MCF 10A (cell line): ENCODE results near the gene DMP1. TPM values are rescaled to one million over a fixed set of nuclear protein-coding genes. Genes with fewer than 3 reads are reported as not detected.
A peak's percentile ranks its signal among the peaks of the same experiment; 100 is the strongest.

Experiments used
- BruUV-seq: library from RNA; stranded (reverse); fragments of 400-500 nt; replicated peaks from 2 replicates; lab custom pipeline; 2021; lab: Mats Ljungman, UMichigan
- CTCF ChIA-PET: fragments of 300-600 bp; sonication (Branson Sonifier 250); formaldehyde crosslinking; extraction: SDS; loops from one replicate; lab custom pipeline; 2021; ENCODE audit warnings: antibody characterized with exemption, inconsistent platforms; lab: Yijun Ruan, JAX
- POLR2A ChIA-PET: fragments of 300-600, 350-650 bp; sonication (Branson Sonifier 250); formaldehyde crosslinking; extraction: SDS; loops from one replicate; lab custom pipeline; 2020; ENCODE audit warnings: antibody characterized with exemption, inconsistent platforms; lab: Yijun Ruan, JAX
- DNase-seq: peaks from one replicate; pipeline ENCODE4 v3.0.0-alpha.2; 2018; ENCODE audit not compliant: unreplicated experiment
- H3K27ac Mint-ChIP-seq: one replicate; pipeline ENCODE4 v1.8.0; 2022; ENCODE audit warnings: mild to moderate bottlenecking, low read depth, mixed read lengths; ENCODE audit not compliant: unreplicated experiment
- H3K27me3 Mint-ChIP-seq: one replicate; pipeline ENCODE4 v1.8.0; 2022; ENCODE audit warnings: mixed read lengths; ENCODE audit not compliant: insufficient read depth, unreplicated experiment
- H3K36me3 Mint-ChIP-seq: one replicate; pipeline ENCODE4 v1.8.0; 2022; ENCODE audit warnings: mild to moderate bottlenecking, moderate library complexity, mixed read lengths; ENCODE audit not compliant: insufficient read depth, unreplicated experiment
- H3K4me1 Mint-ChIP-seq: one replicate; pipeline ENCODE4 v1.8.0; 2022; ENCODE audit warnings: mixed read lengths; ENCODE audit not compliant: insufficient read depth, unreplicated experiment
- H3K4me3 Mint-ChIP-seq: one replicate; pipeline ENCODE4 v1.8.0; 2022; ENCODE audit warnings: mild to moderate bottlenecking, moderate library complexity, mixed read lengths; ENCODE audit not compliant: unreplicated experiment
- H3K9me3 Mint-ChIP-seq: one replicate; pipeline ENCODE4 v1.8.0; 2022; ENCODE audit warnings: mixed read lengths; ENCODE audit not compliant: unreplicated experiment
- intact Hi-C: fragments of 100-400 bp; cut with micrococcal nuclease; formaldehyde crosslinking; loops from 2 replicates; pipeline ENCODE4 v1.14.1; 2022
- total RNA-seq: library from RNA; stranded (reverse); gene quantifications from 2 replicates; pipeline ENCODE4 v1.2.3, GENCODE V29; 2022
- TF ChIP-seq, protein P1 (sequence below): fragments of 200-600 bp; IDR thresholded peaks from one replicate; pipeline ENCODE4 v1.8.0; 2022; ENCODE audit warnings: antibody characterized with exemption, mild to moderate bottlenecking; ENCODE audit not compliant: unreplicated experiment

Gene DMP1
- total RNA-seq, 1 experiment from 2014 or later, result not detected

DNA sequence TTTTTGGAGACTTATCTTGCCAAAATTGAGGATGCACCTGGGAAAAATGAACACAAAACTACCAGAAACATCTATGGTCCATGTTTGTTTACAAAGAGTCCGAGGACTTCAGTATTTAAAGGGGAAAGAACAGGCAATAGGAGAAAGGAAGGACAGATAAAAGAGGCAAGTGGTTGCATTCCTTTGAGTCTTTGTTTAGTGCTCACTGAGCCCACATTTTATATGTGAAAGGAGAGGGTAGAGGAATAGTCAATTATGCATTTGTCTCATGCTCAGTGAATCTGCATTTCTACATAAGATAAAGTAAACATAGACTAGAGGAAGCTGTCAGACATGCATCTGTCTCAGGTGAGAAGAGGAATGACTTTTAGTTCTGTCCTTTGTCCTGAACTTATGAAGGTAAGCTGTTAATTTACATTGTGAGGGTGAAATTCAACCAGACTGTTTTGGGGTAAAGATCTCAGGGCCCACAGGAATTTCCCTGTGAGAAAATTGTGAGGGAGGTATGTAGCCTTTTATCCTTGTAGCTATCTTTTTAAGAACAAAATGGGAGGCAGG lies 4.5 kb downstream of the DMP1 start:
- intact Hi-C loops, result no loop called here
- no TSS peak for BruUV-seq
- Mint-ChIP-seq H3K36me3 (no peaks in the 10 kb centered on the region), H3K4me1 (peaks cover 24% of the 10 kb centered on the region), H3K27ac (no peak overlapping the region), H3K9me3 (no peaks in the 10 kb centered on the region), H3K4me3 (no peak overlapping the region), H3K27me3 (no peaks in the 10 kb centered on the region)
- POLR2A ChIA-PET, result interaction anchor here (0.6 kb wide), 1 partner anchor 647 kb away, joined by 3 read pairs; no protein-coding TSS in a partner anchor
- no peak for DNase-seq
- TF ChIP-seq, protein P1, sequence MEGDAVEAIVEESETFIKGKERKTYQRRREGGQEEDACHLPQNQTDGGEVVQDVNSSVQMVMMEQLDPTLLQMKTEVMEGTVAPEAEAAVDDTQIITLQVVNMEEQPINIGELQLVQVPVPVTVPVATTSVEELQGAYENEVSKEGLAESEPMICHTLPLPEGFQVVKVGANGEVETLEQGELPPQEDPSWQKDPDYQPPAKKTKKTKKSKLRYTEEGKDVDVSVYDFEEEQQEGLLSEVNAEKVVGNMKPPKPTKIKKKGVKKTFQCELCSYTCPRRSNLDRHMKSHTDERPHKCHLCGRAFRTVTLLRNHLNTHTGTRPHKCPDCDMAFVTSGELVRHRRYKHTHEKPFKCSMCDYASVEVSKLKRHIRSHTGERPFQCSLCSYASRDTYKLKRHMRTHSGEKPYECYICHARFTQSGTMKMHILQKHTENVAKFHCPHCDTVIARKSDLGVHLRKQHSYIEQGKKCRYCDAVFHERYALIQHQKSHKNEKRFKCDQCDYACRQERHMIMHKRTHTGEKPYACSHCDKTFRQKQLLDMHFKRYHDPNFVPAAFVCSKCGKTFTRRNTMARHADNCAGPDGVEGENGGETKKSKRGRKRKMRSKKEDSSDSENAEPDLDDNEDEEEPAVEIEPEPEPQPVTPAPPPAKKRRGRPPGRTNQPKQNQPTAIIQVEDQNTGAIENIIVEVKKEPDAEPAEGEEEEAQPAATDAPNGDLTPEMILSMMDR, result no peak
- CTCF ChIA-PET, result interaction anchor here (1.5 kb wide), 1 partner anchor 14 kb away, joined by 4 read pairs; no protein-coding TSS in a partner anchor

DNA sequence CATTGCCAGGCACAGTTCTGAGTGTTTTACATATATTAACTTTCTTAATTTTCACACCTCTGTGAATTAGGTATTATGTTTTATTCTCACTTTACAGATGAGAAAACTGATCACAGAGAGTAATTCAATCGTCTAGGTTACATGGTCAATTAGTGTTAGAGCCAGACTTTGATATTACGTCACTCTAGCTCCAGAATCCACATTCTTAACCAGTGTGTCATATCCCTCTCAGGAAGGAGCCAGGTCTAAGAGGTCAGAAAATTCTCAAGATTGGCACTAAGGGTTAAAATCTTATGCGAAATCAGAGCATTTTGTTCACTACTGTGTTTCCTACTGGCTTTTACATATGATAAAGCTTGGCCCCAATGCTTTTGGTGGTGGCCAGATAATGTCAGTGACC lies 7.4 kb downstream of the DMP1 start:
- H3K36me3 Mint-ChIP-seq, result no peaks in the 10 kb centered on the region
- peaks cover 24% of the 10 kb centered on the region for H3K4me1 Mint-ChIP-seq
- peaks cover 9% of the 10 kb centered on the region for H3K27me3 Mint-ChIP-seq
- no peak overlapping the region for H3K27ac Mint-ChIP-seq
- peak; percentile 72 for DNase-seq
- intact Hi-C loops, result no loop called here
- peaks cover 10% of the 10 kb centered on the region for H3K9me3 Mint-ChIP-seq
- BruUV-seq, result no TSS peak
- TF ChIP-seq, protein P1, result no peak
- ChIA-PET CTCF (interaction anchor here (0.5 to 1.6 kb wide), 6 partner anchors 20 to 380 kb away, joined by 3 to 7 read pairs (median 4); no protein-coding TSS in a partner anchor), POLR2A (interaction anchor here (0.6 to 1.1 kb wide), 2 partner anchors 101 to 1146 kb away, joined by 3 to 4 read pairs; no protein-coding TSS in a partner anchor)
- no peak overlapping the region for H3K4me3 Mint-ChIP-seq

DNA sequence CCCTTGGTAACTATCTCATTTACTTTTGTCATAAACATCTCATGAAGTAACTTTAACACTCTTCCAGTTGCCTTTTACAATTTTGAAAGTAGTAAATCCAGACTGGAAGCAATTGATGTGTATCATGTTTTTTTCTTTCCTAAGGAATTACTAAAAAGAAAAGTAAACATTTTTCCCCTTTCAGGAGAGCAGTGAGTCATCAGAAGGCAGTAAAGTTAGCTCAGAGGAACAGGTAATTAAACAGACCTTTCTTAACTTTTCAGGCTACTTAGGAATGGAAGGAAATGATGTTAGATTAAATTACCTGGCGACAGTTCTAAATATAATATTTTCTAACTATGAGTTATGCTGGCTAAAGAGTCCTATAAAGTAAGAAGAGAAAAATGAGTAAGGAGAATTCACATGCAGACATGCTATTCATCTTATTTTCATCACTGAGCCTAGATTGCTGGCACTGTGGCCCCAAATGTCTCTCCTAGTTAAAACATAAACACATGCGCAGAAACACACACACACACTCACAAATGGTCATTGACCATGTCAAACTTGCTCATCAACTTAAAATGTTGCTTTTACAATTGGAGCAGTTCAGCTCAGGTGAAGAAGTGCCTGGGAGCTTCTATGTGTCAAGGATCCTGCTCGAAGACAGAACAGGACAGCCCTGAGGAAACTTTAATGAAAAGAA lies 9.3 kb downstream of the DMP1 start:
- Mint-ChIP-seq H3K4me1 (peaks cover 24% of the 10 kb centered on the region), H3K27me3 (peaks cover 9% of the 10 kb centered on the region), H3K4me3 (no peak overlapping the region), H3K27ac (peak overlapping the region; percentile 59), H3K9me3 (peaks cover 11% of the 10 kb centered on the region), H3K36me3 (no peaks in the 10 kb centered on the region)
- DNase-seq, result peak; percentile 53
- ChIA-PET POLR2A (interaction anchor here (0.6 to 0.8 kb wide), 3 partner anchors 10 to 260 kb away, joined by 3 read pairs; no protein-coding TSS in a partner anchor), CTCF (interaction anchor here (0.6 to 1.6 kb wide), 5 partner anchors 9 to 296 kb away, joined by 3 to 5 read pairs (median 4); no protein-coding TSS in a partner anchor)
- no TSS peak for BruUV-seq
- TF ChIP-seq, protein P1, result no peak
- intact Hi-C loops, result no loop called here

DNA sequence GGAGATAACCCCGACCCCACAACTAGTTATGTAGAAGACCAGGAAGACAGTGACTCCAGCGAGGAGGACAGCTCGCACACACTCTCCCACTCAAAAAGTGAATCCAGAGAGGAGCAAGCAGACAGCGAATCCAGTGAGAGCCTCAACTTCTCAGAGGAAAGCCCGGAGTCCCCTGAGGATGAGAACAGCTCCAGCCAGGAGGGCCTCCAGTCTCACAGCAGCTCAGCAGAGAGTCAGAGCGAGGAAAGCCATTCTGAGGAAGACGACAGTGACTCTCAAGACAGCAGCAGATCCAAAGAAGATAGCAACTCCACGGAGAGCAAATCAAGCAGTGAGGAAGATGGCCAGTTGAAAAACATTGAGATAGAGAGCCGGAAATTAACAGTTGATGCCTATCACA lies 12.8 kb downstream of the DMP1 start:
- ChIA-PET POLR2A (no interaction called here), CTCF (interaction anchor here (0.7 to 1.2 kb wide), 2 partner anchors 16 to 119 kb away, joined by 3 to 4 read pairs; no protein-coding TSS in a partner anchor)
- TF ChIP-seq, protein P1, result no peak
- no peak overlapping the region for H3K27ac Mint-ChIP-seq
- peaks cover 9% of the 10 kb centered on the region for H3K27me3 Mint-ChIP-seq
- no peak for DNase-seq
- H3K4me1 Mint-ChIP-seq, result peaks cover 11% of the 10 kb centered on the region
- H3K4me3 Mint-ChIP-seq, result no peak overlapping the region
- no TSS peak for BruUV-seq
- intact Hi-C loops, result no loop called here
- no peaks in the 10 kb centered on the region for H3K36me3 Mint-ChIP-seq
- H3K9me3 Mint-ChIP-seq, result peaks cover 11% of the 10 kb centered on the region
